ENCODE results near the gene ZDHHC22.

The ZDHHC22 gene

DNA sequence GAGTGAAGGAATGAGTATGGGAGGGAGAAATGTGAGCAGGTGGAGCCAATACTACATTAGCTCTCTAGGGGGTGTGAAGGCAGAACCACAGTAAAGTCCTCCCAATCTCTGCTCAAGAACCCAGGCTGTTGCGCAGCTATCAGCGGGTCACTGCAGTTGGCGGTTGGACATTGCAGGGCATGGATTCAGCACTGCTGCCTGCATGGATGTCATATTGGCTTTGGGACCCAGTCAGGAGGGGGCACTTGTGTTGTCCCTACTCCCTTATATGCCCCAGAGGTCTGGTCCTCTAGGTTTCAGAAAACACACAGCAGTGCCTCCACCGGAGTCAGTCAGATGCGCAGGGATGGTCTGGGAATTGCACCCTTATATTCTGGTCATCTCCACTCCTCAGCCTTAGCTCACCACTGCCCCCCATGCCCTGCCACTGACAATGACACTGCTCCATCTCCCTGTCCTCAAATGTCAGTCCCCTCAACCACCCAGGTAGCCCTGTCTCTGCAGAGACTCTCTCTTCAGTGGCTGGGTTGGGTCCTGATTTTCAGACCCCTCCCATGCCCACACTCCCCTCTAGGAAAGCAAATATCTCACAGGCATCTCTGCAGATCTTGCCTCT is 9.6 kb downstream of the ZDHHC22 start:
- TF ChIP-seq CREB1 (IDR thresholded peaks at IDR 0.05; ENCODE audit: low read depth) (no peak), NFIC (IDR thresholded peaks at IDR 0.05) (no peak)

DNA sequence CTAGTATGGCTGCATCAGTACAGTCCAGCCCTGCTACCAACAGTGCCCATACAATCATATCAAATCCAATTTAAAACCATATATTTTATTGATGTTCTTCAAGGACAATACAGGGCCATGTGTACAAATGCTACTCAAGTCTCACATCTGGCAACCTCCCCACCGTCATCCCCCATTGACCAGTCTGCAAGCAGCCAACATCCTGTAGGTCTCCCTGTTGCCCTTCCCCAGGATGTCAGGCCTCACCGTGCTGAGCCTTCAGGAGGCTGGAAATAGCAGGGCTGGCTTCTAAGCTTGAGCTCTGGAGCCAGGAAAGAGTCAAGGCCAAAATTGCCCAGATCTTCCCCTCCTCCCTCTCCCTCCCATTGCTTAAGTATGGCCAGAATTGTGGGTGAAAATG is 10.4 kb downstream of the ZDHHC22 start:
- TF ChIP-seq NFIC (IDR thresholded peaks at IDR 0.05) (no peak), YY1 (IDR thresholded peaks at IDR 0.05; ENCODE audit: low read depth) (no peak)
- TF ChIP-seq, protein P1, sequence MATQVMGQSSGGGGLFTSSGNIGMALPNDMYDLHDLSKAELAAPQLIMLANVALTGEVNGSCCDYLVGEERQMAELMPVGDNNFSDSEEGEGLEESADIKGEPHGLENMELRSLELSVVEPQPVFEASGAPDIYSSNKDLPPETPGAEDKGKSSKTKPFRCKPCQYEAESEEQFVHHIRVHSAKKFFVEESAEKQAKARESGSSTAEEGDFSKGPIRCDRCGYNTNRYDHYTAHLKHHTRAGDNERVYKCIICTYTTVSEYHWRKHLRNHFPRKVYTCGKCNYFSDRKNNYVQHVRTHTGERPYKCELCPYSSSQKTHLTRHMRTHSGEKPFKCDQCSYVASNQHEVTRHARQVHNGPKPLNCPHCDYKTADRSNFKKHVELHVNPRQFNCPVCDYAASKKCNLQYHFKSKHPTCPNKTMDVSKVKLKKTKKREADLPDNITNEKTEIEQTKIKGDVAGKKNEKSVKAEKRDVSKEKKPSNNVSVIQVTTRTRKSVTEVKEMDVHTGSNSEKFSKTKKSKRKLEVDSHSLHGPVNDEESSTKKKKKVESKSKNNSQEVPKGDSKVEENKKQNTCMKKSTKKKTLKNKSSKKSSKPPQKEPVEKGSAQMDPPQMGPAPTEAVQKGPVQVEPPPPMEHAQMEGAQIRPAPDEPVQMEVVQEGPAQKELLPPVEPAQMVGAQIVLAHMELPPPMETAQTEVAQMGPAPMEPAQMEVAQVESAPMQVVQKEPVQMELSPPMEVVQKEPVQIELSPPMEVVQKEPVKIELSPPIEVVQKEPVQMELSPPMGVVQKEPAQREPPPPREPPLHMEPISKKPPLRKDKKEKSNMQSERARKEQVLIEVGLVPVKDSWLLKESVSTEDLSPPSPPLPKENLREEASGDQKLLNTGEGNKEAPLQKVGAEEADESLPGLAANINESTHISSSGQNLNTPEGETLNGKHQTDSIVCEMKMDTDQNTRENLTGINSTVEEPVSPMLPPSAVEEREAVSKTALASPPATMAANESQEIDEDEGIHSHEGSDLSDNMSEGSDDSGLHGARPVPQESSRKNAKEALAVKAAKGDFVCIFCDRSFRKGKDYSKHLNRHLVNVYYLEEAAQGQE (IDR thresholded peaks at IDR 0.05; ENCODE audit: low read depth): no peak
- TF ChIP-seq, protein P2, sequence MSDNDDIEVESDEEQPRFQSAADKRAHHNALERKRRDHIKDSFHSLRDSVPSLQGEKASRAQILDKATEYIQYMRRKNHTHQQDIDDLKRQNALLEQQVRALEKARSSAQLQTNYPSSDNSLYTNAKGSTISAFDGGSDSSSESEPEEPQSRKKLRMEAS (IDR thresholded peaks at IDR 0.05): no peak

DNA sequence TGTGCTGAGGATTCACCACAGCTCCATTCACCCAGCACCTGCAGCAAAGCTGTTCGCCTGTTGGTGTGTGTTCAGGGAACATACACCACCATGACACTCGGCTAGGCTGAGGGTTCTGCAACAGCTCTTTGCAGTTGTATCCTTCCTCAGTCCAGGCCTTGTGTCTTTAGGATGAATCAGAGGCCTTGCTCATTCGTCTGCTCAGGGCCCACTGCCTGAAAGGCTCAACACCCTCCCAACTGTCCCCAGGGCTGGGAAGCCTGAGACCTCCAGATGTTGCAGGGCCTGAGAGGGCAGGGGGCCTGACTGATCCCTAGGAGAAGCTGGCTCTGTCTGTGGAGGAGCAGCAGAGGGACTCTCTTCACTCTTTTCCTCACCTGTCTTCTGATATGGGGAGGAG is 11.2 kb downstream of the ZDHHC22 start:
- TF ChIP-seq CREB1 (IDR thresholded peaks at IDR 0.05; ENCODE audit: low read depth) (no peak), TAF1 (IDR thresholded peaks at IDR 0.05; ENCODE audit: low read depth) (no peak), EGR1 (IDR thresholded peaks at IDR 0.05) (no peak), TCF12 (IDR thresholded peaks at IDR 0.05; ENCODE audit: low read depth) (no peak), NFIC (IDR thresholded peaks at IDR 0.05) (no peak), ZBTB7A (IDR thresholded peaks at IDR 0.05; ENCODE audit: low read depth) (no peak), RAD21 (IDR thresholded peaks at IDR 0.05; ENCODE audit: low read depth) (no peak), FOXM1 (IDR thresholded peaks at IDR 0.05; ENCODE audit: borderline replicate concordance, low read depth) (no peak), EP300 (IDR thresholded peaks at IDR 0.05; ENCODE audit: borderline replicate concordance) (no peak), TEAD4 (IDR thresholded peaks at IDR 0.05) (no peak), CEBPB (IDR thresholded peaks at IDR 0.05) (no peak), YY1 (IDR thresholded peaks at IDR 0.05; ENCODE audit: low read depth) (no peak)
- TF ChIP-seq, protein P1 (IDR thresholded peaks at IDR 0.05; ENCODE audit: low read depth): no peak
- TF ChIP-seq, protein P3, sequence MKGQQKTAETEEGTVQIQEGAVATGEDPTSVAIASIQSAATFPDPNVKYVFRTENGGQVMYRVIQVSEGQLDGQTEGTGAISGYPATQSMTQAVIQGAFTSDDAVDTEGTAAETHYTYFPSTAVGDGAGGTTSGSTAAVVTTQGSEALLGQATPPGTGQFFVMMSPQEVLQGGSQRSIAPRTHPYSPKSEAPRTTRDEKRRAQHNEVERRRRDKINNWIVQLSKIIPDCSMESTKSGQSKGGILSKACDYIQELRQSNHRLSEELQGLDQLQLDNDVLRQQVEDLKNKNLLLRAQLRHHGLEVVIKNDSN (IDR thresholded peaks at IDR 0.05): no peak
- TF ChIP-seq, protein P2 (IDR thresholded peaks at IDR 0.05): no peak

DNA sequence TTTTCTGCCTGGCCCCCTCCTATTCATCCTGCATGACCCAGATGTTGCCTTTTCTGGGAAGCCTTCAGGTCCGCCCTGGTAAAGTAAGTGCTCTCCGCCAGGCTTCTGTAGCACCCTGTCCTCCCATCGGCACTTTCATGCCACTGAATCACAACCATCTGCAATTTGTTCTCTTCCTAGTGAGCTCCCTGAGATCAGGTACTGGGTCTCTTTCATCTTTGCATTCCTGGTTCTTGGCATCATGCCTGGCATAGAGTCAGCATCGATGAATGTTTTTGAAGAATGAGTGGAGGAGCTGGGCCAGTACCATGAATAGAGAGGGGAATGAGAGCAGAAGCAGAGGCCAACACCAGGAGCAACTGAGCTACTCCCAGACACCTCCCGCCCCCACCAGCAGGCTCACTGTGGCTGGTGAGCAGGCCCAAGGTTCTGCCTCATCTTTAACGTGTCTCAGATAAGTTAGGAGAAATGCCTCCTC is 13.1 kb downstream of the ZDHHC22 start:
- TF ChIP-seq RAD21 (IDR thresholded peaks at IDR 0.05; ENCODE audit: low read depth): no peak
- TF ChIP-seq, protein P1 (IDR thresholded peaks at IDR 0.05; ENCODE audit: low read depth): no peak
- TF ChIP-seq TCF12 (IDR thresholded peaks at IDR 0.05; ENCODE audit: low read depth): no peak
- no peak for TF ChIP-seq YY1 (IDR thresholded peaks at IDR 0.05; ENCODE audit: low read depth)
- no peak for TF ChIP-seq FOXM1 (IDR thresholded peaks at IDR 0.05; ENCODE audit: borderline replicate concordance, low read depth)
- peak; percentile 61 for TF ChIP-seq NFIC (IDR thresholded peaks at IDR 0.05)
- TF ChIP-seq EP300 (IDR thresholded peaks at IDR 0.05; ENCODE audit: borderline replicate concordance): no peak
- TF ChIP-seq, protein P2 (IDR thresholded peaks at IDR 0.05): no peak
- TF ChIP-seq CEBPB (IDR thresholded peaks at IDR 0.05): no peak
- peak; percentile 31; the same call in 1 of the 2 replicates for TF ChIP-seq TEAD4 (IDR thresholded peaks at IDR 0.05)

DNA sequence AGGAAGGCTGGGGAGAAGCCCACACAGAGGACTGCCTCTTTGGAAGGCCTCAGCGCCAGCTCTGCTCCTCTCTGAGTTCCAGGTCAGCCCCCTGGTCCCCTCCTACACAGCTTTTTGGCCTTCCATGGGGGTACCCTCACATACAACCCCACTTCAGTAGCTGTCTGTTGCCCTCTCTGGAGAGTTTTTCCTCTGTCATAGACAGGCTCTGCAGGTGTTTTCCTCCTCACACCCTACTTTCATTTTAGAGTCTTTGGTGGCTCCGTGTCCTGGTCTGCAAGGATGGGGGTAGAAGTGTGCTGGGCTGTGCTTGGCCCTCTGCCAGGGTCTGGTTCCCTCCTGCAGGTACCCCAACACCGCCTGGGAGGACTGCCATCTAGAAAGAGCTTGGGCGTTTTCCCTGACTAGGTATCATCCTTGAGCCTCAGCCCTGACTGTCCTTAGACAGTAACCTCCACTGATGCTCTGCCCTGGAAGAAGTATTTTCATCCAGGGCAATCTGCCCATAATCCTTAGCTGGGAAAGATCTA is 15.1 kb downstream of the ZDHHC22 start:
- TF ChIP-seq, protein P1 (IDR thresholded peaks at IDR 0.05; ENCODE audit: low read depth): no peak
- TF ChIP-seq, protein P3 (IDR thresholded peaks at IDR 0.05): no peak
- TF ChIP-seq FOXM1 (IDR thresholded peaks at IDR 0.05; ENCODE audit: borderline replicate concordance, low read depth) (no peak), YY1 (IDR thresholded peaks at IDR 0.05; ENCODE audit: low read depth) (no peak), TAF1 (IDR thresholded peaks at IDR 0.05; ENCODE audit: low read depth) (no peak), NFIC (IDR thresholded peaks at IDR 0.05) (no peak), CEBPB (IDR thresholded peaks at IDR 0.05) (no peak), ZBTB7A (IDR thresholded peaks at IDR 0.05; ENCODE audit: low read depth) (no peak), EGR1 (IDR thresholded peaks at IDR 0.05) (no peak), TEAD4 (IDR thresholded peaks at IDR 0.05) (no peak), TCF12 (IDR thresholded peaks at IDR 0.05; ENCODE audit: low read depth) (no peak), CREB1 (IDR thresholded peaks at IDR 0.05; ENCODE audit: low read depth) (no peak), EP300 (IDR thresholded peaks at IDR 0.05; ENCODE audit: borderline replicate concordance) (no peak), RAD21 (IDR thresholded peaks at IDR 0.05; ENCODE audit: low read depth) (no peak)
- TF ChIP-seq, protein P2 (IDR thresholded peaks at IDR 0.05): no peak
